ENCODE results near the gene OR8B4. TPM values are rescaled to one million over a fixed set of nuclear protein-coding genes. Genes with fewer than 3 reads are reported as not detected.

OR8B4 gene
- total RNA-seq, 1 donor from 2014 or later = not detected

GRCh38 chr11:124446916-124447315 is 22.2 kb upstream of the OR8B4 start:
- no peaks in the 10 kb centered on the region for H3K36me3 ChIP-seq (ENCODE audit: control insufficient read depth, insufficient read depth, low read length)
- peak; percentile 56 for DNase-seq (ENCODE audit: low read depth)
- H3K27me3 ChIP-seq (ENCODE audit: control insufficient read depth, insufficient read depth, low read length) = no peaks in the 10 kb centered on the region
- TF ChIP-seq, protein P1, sequence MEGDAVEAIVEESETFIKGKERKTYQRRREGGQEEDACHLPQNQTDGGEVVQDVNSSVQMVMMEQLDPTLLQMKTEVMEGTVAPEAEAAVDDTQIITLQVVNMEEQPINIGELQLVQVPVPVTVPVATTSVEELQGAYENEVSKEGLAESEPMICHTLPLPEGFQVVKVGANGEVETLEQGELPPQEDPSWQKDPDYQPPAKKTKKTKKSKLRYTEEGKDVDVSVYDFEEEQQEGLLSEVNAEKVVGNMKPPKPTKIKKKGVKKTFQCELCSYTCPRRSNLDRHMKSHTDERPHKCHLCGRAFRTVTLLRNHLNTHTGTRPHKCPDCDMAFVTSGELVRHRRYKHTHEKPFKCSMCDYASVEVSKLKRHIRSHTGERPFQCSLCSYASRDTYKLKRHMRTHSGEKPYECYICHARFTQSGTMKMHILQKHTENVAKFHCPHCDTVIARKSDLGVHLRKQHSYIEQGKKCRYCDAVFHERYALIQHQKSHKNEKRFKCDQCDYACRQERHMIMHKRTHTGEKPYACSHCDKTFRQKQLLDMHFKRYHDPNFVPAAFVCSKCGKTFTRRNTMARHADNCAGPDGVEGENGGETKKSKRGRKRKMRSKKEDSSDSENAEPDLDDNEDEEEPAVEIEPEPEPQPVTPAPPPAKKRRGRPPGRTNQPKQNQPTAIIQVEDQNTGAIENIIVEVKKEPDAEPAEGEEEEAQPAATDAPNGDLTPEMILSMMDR (IDR thresholded peaks at IDR 0.05; ENCODE audit: insufficient read depth, low read length, severe bottlenecking) = no peak
- no peak overlapping the region for H3K4me3 ChIP-seq (ENCODE audit: low read depth, low read length)
- no peak for FAIRE-seq

DNA sequence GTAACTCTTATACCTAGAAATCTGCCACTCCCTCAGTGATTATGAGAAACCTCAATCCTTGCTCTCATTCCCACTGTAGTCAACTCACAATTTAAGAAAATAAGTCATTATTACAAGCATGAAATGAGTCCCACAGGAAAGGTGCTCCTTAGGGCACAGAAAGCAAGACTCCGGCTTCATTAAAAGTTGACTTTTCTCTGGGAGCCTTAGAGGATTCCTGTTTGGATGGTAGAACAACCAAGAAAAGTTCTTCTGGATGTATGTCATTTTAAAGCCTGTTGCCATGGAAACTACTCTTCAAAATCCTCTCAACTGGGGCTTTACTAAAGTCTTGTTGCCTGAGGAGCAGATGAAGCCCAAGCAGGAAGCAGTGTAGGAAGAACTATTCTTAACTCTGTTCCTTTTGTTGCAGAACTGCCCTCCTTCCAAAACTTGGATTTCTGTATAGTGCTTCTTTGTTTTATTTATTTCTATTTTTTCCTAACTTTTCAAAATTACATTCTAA is 21.0 kb upstream of the OR8B4 start, which contains the start of gene OR8B8:
OR8B8 (minus strand) TSS at position 51 of the 505 bp plus-strand sequence. CDS start 4,611 bp downstream, outside the sequence.
- FAIRE-seq (no peak), DNase-seq (ENCODE audit: low read depth) (no peak)
- H3K36me3 ChIP-seq (ENCODE audit: control insufficient read depth, insufficient read depth, low read length) = no peaks in the 10 kb centered on the region
- TF ChIP-seq, protein P1 (IDR thresholded peaks at IDR 0.05; ENCODE audit: insufficient read depth, low read length, severe bottlenecking) = no peak
- H3K27me3 ChIP-seq (ENCODE audit: control insufficient read depth, insufficient read depth, low read length) = no peaks in the 10 kb centered on the region
- H3K4me3 ChIP-seq (ENCODE audit: low read depth, low read length) = no peak within 1 kb of the TSS

- Histone ChIP-seq H3K4me3 (ENCODE audit: low read depth, low read length) (no peak overlapping the region), H3K27me3 (ENCODE audit: control insufficient read depth, insufficient read depth, low read length) (no peaks in the 10 kb centered on the region), H3K36me3 (ENCODE audit: control insufficient read depth, insufficient read depth, low read length) (no peaks in the 10 kb centered on the region)
- no peak for FAIRE-seq
- TF ChIP-seq, protein P1 (IDR thresholded peaks at IDR 0.05; ENCODE audit: insufficient read depth, low read length, severe bottlenecking) = no peak
- DNase-seq (ENCODE audit: low read depth) = no peak
Measured at GRCh38 chr11:124442847-124443246, 18.2 kb upstream of the OR8B4 start.

GRCh38 chr11:124442442-124442841 is 17.8 kb upstream of the OR8B4 start:
- TF ChIP-seq, protein P1 (IDR thresholded peaks at IDR 0.05; ENCODE audit: insufficient read depth, low read length, severe bottlenecking) = no peak
- DNase-seq (ENCODE audit: low read depth) (no peak), FAIRE-seq (no peak)
- Histone ChIP-seq H3K36me3 (ENCODE audit: control insufficient read depth, insufficient read depth, low read length) (no peaks in the 10 kb centered on the region), H3K27me3 (ENCODE audit: control insufficient read depth, insufficient read depth, low read length) (no peaks in the 10 kb centered on the region), H3K4me3 (ENCODE audit: low read depth, low read length) (no peak overlapping the region)

- Histone ChIP-seq H3K27me3 (ENCODE audit: control insufficient read depth, insufficient read depth, low read length) (no peaks in the 10 kb centered on the region), H3K4me3 (ENCODE audit: low read depth, low read length) (no peak overlapping the region), H3K36me3 (ENCODE audit: control insufficient read depth, insufficient read depth, low read length) (no peaks in the 10 kb centered on the region)
- FAIRE-seq (no peak), DNase-seq (ENCODE audit: low read depth) (no peak)
- TF ChIP-seq, protein P1 (IDR thresholded peaks at IDR 0.05; ENCODE audit: insufficient read depth, low read length, severe bottlenecking) = no peak
Measured at GRCh38 chr11:124441519-124441918, 16.8 kb upstream of the OR8B4 start.

GRCh38 chr11:124441081-124441480 is 16.4 kb upstream of the OR8B4 start:
- no peak for FAIRE-seq

More at GRCh38 chr11:124441081-124441480, 16.4 kb upstream of the OR8B4 start:
- TF ChIP-seq, protein P1 (IDR thresholded peaks at IDR 0.05; ENCODE audit: insufficient read depth, low read length, severe bottlenecking) = no peak
- no peaks in the 10 kb centered on the region for H3K36me3 ChIP-seq (ENCODE audit: control insufficient read depth, insufficient read depth, low read length)
- DNase-seq (ENCODE audit: low read depth) = no peak
- no peaks in the 10 kb centered on the region for H3K27me3 ChIP-seq (ENCODE audit: control insufficient read depth, insufficient read depth, low read length)
- no peak overlapping the region for H3K4me3 ChIP-seq (ENCODE audit: low read depth, low read length)
